Esophagus muscularis mucosa (tissue), 4 donors: ENCODE results near the gene CSRNP2. TPM values are rescaled to one million over a fixed set of nuclear protein-coding genes. Genes with fewer than 3 reads are reported as not detected.

Experiments
- DNase-seq: peaks from one replicate; pipeline ENCODE4 v3.0.0-alpha.2; 2017; ENCODE audit errors: extremely low spot score
- H3K27ac ChIP-seq, 4 donors: fragments of 200-600 bp; sonication (generic); replicated peaks in 1 of 4; 1 replicate in 3 of 4; 2 replicates in 1 of 4; pipeline ENCODE4 v1.5.1; 2016 to 2019; ENCODE audit warnings: mild to moderate bottlenecking in 1 of 4
- H3K27me3 ChIP-seq, 4 donors: fragments of 200-600 bp; sonication (generic); one replicate each; pipeline versions ENCODE4 v1.5.1 to v1.6.0; 2016 to 2019
- H3K36me3 ChIP-seq, 4 donors: fragments of 200-600 bp; sonication (generic); one replicate each; pipeline ENCODE4 v1.5.1; 2016 to 2019
- H3K4me1 ChIP-seq, 4 donors: fragments of 200-600 bp; sonication (generic); one replicate each; pipeline ENCODE4 v1.5.1; 2016 to 2019
- H3K4me3 ChIP-seq, 4 donors: fragments of 200-600 bp; sonication (generic); 1 replicate in 2 of 4; 2 replicates in 2 of 4; pipeline ENCODE4 v1.5.1; 2016 to 2019; ENCODE audit warnings: mild to moderate bottlenecking in 4 of 4, moderate library complexity in 1 of 4
- H3K9me3 ChIP-seq, 4 donors: fragments of 200-600 bp; sonication (generic); 1 replicate in 3 of 4; 2 replicates in 1 of 4; pipeline ENCODE4 v1.5.1; 2016 to 2019
- CTCF ChIP-seq, 3 experiments: fragments of 200-600 bp in 2 of 3; fragments of 450-650 bp in 1 of 3; sonication (generic) in 2 of 3; IDR thresholded peaks; one replicate each; pipeline ENCODE4 v1.5.1; 2017 to 2019; ENCODE audit warnings: antibody characterized with exemption in 3 of 3, mild to moderate bottlenecking in 2 of 3, moderate library complexity in 1 of 3
- EP300 ChIP-seq: sonication (generic); formaldehyde crosslinking; IDR thresholded peaks from one replicate; pipeline ENCODE4 v1.6.1; 2017; ENCODE audit warnings: antibody characterized with exemption
- POLR2A ChIP-seq: fragments of 450-650 bp; IDR thresholded peaks from one replicate; pipeline ENCODE4 v1.6.1; 2017; ENCODE audit warnings: antibody characterized with exemption, moderate library complexity, mild to moderate bottlenecking, low read depth
- POLR2AphosphoS5 ChIP-seq, 2 donors: sonication (generic); formaldehyde crosslinking; IDR thresholded peaks; one replicate each; pipeline ENCODE4 v1.6.1; 2017; ENCODE audit warnings: antibody characterized with exemption in 2 of 2
- WGBS: methylation state at CpG from one replicate; pipeline ENCODE4 v1.1.5; 2018; 5-methylcytosine and 5-hydroxymethylcytosine counted together
- intact Hi-C: fragments of 100-400 bp; cut with DNase I; formaldehyde crosslinking; loops from one replicate; pipeline ENCODE4 v1.15.1; 2023
- total RNA-seq, 4 donors: library from RNA; depleted of rRNA; stranded (reverse); fragments of >200 nt; gene quantifications; one replicate each; pipeline versions ENCODE4 v1.1.0 to v1.2.1, GENCODE V29; 2016

The CSRNP2 gene
- total RNA-seq, 4 donors from 2014 or later = 20.3 to 31.5 (median 25.5) TPM

GRCh38 chr12:51047655-51048540 is 35.5 kb downstream of the CSRNP2 start, which contains the start of gene LETMD1:
TSS of gene LETMD1 (plus strand) at chr12:51048327. CDS start at chr12:51048357, 30 bp downstream.
- Histone ChIP-seq H3K4me1 (peaks cover 18 to 30% (median 26%) of the 10 kb centered on the region in 4 donors), H3K27ac (peak within 1 kb of the TSS; percentile 91 to 97 (median 93)), H3K27me3 (no peaks in the 10 kb centered on the region), H3K36me3 (peaks cover 6 to 29% (median 10%) of the 10 kb centered on the region in 4 donors), H3K9me3 (no peaks in the 10 kb centered on the region), H3K4me3 (peak within 1 kb of the TSS; percentile 64 to 78 (median 76))
- peak; percentile 98 for DNase-seq
- intact Hi-C loops = loop anchor here (2.0 to 5.0 kb wide), 2 partner anchors 35 to 189 kb away; partner anchors contain the start of genes CSRNP2 and DAZAP2
- 3% methylated on average over 42 of the region's 51 CpGs for WGBS
- TF ChIP-seq EP300 = no peak
- peak; percentile 93 to 95 (median 94) for TF ChIP-seq CTCF (IDR thresholded peaks at IDR 0.05)
- peak; percentile 28 for TF ChIP-seq POLR2A
- peak; percentile 88 to 92 for TF ChIP-seq POLR2AphosphoS5 (IDR thresholded peaks at IDR 0.05)

- TF ChIP-seq EP300 = no peak
- no peak for TF ChIP-seq POLR2AphosphoS5 (IDR thresholded peaks at IDR 0.05)
- TF ChIP-seq CTCF (IDR thresholded peaks at IDR 0.05) = no peak
- no peak for TF ChIP-seq POLR2A
- H3K4me3 ChIP-seq = no peak overlapping the region
- no peaks in the 10 kb centered on the region for H3K27me3 ChIP-seq
- no peaks in the 10 kb centered on the region for H3K36me3 ChIP-seq
- H3K9me3 ChIP-seq = no peaks in the 10 kb centered on the region
- no peaks in the 10 kb centered on the region for H3K4me1 ChIP-seq
- 83% methylated on average over 3 of the region's 3 CpGs for WGBS
- H3K27ac ChIP-seq = no peak overlapping the region
- no peak for DNase-seq
- intact Hi-C loops = no loop called here
Measured at GRCh38 chr12:51036279-51036678, 47.1 kb downstream of the CSRNP2 start.

GRCh38 chr12:51033457-51034089 is 49.8 kb downstream of the CSRNP2 start:
- 94% methylated on average over 4 of the region's 4 CpGs for WGBS
- Histone ChIP-seq H3K27ac (no peak overlapping the region), H3K4me3 (no peak overlapping the region), H3K27me3 (no peaks in the 10 kb centered on the region), H3K36me3 (no peaks in the 10 kb centered on the region), H3K9me3 (no peaks in the 10 kb centered on the region), H3K4me1 (no peaks in the 10 kb centered on the region)
- intact Hi-C loops = no loop called here
- TF ChIP-seq EP300 (no peak), POLR2A (no peak), POLR2AphosphoS5 (IDR thresholded peaks at IDR 0.05) (no peak)
- no peak for DNase-seq

GRCh38 chr12:51033048-51033447 is 50.3 kb downstream of the CSRNP2 start:
- TF ChIP-seq POLR2AphosphoS5 (IDR thresholded peaks at IDR 0.05) (no peak), POLR2A (no peak), CTCF (IDR thresholded peaks at IDR 0.05) (no peak), EP300 (no peak)
- no peaks in the 10 kb centered on the region for H3K27me3 ChIP-seq
- intact Hi-C loops = no loop called here
- no peaks in the 10 kb centered on the region for H3K36me3 ChIP-seq
- no peak overlapping the region for H3K4me3 ChIP-seq
- H3K4me1 ChIP-seq = no peaks in the 10 kb centered on the region
- H3K27ac ChIP-seq = no peak overlapping the region
- 87% methylated on average over 2 of the region's 2 CpGs for WGBS
- H3K9me3 ChIP-seq = no peaks in the 10 kb centered on the region
- no peak for DNase-seq

GRCh38 chr12:51028813-51029150 is 54.6 kb downstream of the CSRNP2 start:
- 77% methylated on average over 5 of the region's 5 CpGs for WGBS
- no peak for TF ChIP-seq POLR2A
- TF ChIP-seq CTCF (IDR thresholded peaks at IDR 0.05) = no peak
- no peak for TF ChIP-seq POLR2AphosphoS5 (IDR thresholded peaks at IDR 0.05)
- TF ChIP-seq EP300 = no peak
- H3K27ac ChIP-seq = no peak overlapping the region
- peaks cover 5 to 26% (median 23%) of the 10 kb centered on the region in 4 donors for H3K4me1 ChIP-seq
- intact Hi-C loops = no loop called here
- H3K9me3 ChIP-seq = no peaks in the 10 kb centered on the region
- no peak overlapping the region for H3K4me3 ChIP-seq
- H3K27me3 ChIP-seq = no peaks in the 10 kb centered on the region
- no peaks in the 10 kb centered on the region for H3K36me3 ChIP-seq
- no peak for DNase-seq
